ENCODE measurements around the gene COG5.

The COG5 gene

DNA sequence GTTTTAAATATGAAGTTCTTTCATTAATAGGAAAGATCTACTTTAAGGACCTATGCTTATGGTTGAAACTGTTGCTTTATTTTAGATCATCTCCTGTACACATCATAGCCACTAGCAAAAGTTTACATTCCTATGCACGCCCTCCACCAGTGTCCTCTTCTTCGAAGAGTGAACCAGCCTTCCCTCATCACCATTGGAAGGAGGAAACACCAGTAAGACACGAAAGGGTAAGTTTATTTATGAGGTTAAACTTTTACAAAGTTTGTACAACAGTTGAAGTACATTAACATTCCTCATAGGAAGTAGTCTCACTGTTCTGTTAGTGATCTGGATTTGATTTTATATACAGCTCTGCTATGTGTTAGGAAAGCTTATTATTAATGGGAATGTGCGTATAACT lies 378.0 kb downstream of the COG5 start:
- DNase-seq (ENCODE audit: low read depth in 2 of 2): no peak

DNA sequence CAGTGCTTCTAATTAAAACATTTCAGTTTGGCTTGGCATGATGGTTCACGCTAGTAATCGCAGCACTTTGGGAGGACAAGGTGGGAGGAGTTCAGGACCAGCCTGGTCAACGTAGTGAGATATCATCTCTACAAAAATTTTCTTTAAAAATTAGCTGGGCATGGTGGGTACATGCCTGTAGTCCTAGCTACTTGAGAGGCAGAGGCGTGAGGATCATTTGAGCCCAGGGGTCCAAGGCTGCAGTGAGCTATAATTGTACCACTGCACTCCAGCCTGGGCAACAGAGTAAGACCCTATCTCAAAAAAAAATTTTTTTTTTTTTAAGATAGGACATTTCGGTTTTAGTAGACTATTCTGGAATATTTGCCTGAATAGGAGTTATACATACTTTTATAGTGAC lies 382.5 kb downstream of the COG5 start:
- no peak for DNase-seq (ENCODE audit: low read depth in 2 of 2)

DNA sequence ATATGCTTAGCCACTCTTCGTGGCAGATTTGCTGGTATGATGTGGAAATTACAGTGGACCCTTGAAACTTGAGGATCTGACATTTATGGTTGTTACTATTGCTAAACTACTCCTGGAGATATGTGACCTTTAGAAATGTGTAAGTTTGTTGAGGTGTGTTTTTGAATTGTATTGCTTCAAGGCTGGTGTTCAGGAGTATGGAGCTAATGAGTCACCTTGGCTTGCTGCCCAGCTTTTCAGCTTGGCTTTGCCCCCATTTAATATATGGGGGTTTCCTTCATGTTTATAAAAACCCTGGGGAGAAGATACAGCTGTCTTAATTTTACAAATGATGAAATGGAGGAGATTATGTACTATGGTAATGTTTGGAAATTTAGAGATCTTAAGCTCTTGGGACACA lies 383.3 kb downstream of the COG5 start:
- peak; percentile 50 to 52 for DNase-seq (ENCODE audit: low read depth in 2 of 2)

DNA sequence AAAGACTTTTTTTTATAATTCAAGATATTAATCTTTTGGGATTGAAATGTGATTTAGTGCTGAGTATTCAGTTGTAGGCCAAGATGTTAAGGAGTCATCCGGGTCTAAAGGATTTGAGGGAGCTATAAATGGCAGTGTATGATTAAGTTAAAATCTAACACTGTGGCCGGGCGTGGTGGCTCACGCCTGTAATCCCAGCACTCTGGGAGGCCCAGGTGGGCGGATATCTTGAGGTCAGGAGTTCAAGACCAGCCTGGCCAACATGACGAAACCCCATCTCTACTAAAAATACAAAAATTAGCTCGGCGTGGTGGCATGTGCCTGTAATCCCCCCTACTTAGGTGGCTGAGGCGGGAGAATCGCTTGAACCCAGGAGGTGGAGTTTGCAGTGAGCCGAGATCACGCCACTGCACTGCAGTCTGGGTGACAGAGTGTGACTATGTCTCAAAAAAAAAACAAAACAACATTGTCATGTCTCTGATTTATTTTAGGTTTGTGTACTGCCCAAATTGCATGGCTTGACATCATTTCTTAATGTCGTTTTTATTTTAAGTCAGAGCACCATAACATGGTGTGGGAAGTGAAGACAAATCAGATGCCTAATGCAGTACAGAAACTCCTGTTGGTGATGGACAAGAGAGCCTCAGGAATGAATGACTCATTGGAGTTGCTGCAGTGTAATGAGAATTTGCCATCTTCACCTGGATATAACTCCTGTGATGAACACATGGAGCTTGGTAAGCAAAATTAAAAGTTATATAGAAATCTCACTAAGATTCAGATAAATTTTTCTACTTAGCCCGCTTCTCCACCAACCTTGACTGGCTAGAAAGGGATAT lies 384.2 kb downstream of the COG5 start:
- no peak for DNase-seq (ENCODE audit: low read depth in 2 of 2)

DNA sequence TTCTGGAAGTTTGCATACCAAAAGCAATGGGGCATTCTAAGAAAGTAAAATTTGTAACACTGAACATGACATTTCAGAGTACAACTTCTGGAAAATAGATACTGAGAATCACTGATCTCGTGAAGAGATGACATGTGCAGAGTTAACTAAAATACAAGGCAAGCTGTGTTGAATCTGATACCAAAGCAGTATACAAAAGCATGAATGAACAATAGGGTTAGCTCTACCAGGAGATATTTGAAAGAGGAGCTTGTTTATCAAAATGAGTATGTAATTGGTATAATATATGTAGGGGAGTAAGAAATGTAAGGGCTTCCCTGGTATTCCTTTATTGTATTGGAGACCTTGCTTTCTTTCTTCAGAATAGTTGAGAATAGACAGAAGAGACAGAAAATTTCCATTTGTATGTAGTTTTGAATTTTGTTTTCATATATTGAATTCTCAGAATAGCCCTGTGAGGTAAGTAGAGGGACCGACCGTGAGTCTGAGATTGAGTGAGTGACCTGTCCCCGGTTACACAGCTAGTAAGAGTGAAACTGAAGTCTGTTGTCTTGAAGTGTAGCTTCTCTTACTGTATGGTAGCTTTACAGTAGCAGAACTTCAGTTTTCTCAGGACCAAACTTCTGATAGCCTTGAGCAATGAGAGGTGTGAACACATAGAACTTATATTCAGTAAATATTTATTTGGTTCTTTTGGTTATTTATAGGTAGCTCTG lies 389.9 kb downstream of the COG5 start:
- no peak for DNase-seq (ENCODE audit: low read depth in 2 of 2)

DNA sequence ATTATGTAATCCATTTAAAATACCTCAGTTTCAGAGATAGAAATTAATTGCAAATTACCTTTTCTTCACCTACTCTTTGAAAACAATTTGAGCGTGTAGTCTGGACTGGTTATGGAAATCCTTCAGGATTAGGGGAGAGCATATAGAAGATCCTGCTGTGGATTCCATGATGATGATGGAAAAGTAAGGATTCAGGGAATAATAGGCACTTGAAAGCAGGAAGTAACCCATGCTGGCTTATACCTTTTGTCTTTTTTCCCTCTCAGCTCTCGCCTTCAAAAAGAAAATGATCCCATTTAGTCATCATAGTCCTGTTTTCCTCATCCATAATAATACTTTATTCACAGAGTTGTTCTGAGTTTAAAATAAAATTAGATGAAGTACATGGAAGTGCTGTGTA lies 390.5 kb downstream of the COG5 start:
- no peak for DNase-seq (ENCODE audit: low read depth in 2 of 2)

DNA sequence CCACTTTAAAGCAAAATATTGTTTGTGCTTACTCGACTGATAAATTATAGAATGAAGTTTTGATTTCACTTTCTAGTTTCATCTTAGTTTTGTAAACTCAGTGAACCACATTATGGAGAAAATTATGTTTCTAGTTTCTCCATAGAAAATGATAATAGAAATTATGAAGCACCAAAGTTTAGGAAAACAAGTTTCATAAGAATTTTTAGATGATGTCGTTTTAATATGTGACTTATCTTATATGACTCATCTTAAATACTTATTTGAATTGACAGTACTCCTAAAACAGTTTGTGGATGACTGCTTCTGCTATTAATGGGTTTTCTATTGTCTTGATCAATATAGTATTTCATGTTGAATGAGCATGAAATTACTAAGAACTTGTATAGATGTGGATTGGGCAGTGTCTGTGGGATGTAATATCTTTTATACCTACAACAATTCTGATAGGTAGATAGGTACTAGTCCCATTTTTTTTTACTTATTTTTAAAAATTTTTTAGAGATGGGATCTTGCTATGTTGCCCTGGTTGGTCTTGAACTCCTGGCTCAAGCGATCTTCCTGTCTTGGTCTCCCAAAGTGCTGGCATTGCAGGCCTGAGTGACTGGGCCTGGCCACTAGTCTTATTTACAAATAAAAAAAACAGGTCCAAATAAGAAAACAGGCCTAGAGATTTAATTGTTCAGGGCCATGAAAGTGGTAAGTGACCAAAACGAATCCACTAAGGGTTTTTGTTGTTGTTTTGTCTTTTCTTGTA lies 391.3 kb downstream of the COG5 start:
- no peak for DNase-seq (ENCODE audit: low read depth in 2 of 2)

DNA sequence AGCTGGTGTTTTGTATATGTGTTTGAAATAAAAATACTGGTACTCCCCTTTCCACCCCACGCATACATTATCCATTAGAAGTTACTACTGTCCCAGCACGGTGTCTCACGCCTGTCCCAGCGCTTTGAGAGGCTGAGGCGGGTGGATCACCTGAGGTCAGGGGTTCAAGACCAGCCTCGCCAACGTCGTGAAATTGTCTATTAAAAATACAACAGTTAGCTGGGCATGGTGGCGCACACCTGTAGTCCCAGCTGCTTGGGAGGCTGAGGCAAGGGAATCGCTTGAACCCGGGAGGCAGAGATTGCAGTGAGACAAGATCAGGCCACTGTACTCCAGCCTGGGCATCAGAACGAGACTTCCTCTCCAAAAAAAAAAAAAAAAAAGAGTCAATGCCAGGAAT lies 392.2 kb downstream of the COG5 start:
- no peak for DNase-seq (ENCODE audit: low read depth in 2 of 2)

DNA sequence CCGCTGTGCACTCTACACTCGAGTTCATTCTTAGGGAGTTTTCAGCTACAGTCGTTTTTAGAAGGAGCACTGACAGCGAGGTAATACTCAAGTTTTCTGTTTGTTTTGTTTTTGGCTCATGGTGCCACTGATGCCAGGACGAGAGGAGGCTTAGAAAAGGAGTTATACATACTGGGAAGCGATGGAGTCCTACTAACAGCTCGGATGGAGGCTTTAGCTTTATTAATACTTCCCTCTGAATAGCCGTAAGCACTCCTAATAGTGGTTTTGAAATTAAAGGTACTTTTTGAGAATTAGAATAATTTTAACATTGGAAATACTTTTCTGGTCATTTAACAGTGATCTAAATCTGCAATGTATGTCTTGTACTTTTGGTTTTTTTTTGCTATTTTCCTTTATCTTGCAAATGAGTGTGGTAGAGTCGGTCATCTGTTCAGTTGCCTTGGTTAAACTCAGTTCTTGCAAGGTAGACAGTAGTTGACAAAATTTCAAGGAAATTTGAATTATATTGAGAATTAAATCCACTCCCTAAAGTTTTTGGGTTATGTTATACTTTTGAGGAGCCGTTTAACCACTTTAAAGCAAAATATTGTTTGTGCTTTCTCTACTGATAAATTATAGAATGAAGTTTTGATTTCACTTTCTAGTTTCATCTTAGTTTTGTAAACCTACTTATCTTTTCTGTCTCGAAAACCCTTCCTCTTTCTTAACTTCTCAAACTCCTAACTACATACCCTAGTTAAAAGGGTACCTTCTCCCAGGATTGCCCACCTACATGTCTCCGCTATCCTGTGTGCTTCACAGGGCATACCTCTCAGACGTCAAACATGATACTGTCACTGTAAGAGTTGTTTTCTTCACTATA lies 393.4 kb downstream of the COG5 start:
- DNase-seq (ENCODE audit: low read depth in 2 of 2): no peak

DNA sequence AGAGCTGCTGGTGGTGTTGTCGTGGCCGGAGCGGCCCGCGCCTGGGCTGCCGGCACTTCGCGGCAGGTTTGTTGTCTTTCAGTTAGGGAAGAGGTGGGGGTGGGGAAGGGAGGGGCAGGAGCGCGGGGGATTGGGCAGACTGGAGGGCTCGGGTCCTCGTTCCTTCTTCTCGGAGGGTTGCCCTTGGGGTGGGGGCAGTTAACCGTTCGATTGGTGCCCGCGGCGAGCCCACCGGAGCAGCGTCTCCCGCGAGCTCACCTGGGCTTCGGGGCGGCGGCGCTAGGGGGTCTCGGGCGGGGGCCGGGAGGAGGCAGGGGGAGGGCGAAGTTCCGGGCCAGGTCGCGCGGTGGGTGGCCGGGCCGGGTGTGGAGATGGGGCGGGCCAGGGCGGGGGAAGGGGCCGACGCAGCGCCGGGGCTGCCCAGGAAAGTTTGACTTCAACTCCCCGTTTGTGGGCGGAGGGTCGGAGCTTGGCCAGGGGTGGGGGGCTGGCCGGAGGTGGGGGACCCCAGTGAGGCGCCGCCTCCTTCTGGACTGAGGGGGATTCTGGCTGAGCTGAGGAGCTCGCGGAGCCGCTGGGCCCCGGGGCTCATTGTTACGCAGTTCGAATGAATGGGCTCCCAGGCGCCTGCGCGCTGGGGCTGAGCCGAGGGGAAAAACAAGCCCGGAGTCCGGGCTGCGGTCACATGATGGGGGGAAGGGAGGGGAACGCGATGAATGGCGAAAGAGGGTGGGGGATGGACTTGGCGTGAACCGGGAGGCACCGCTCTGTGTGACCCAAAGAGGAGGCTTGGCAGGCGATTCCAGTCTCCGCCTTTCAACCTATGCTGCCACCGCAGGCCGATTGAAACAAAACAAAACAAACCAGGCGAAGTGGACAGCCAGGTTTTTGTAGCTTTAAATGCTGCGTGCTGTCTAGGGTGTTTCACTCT lies 394.3 kb downstream of the COG5 start:
- peak; percentile 85 to 88 for DNase-seq (ENCODE audit: low read depth in 2 of 2)

DNA sequence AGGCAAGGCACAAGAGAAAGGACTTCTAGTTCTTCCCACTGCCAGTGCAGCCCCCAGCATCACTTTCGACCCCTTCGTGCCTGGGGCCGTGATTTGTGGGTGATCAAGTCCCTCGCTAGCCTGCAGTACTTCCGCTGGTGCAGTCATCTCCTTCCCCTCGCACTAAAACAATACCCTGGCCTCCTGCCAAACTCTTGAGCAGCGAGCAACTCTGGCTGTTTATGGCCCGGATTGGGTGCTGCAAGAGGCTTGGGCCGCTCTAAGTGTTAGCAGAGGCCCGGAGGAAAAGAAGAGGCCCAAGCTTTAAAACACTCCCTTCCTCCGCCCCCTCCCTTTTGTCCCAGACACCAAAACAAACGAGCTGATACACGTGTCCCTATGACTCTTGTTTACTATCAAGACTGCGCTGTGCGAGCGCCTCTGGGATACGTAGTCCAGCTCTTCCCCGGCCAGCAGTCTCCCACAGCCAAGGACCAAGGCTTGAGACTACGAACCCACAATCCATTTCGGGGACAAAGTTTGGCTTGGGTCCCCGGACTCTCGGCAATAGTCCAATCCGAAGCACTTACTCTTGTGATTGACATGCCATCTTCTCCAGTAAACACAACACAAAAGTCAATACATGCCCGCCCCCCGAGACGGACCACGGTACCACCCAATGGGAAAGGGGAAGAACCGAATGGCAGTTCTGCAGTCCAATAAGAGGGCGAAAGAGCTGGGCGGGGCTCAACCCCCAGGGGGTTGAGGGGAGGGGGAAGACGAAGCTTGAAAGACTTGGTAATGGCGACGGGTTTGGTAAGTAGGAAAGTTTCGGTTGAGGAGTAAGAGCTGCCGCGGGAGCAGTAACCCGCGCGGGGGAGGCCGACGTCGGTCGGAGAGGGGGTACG lies 395.2 kb downstream of the COG5 start, which contains the start of gene HBP1:
Gene HBP1, plus strand, starts transcription at position 771 of the 887 bp plus-strand sequence. CDS start 10,891 bp downstream, outside the sequence.
- peak; percentile 86 to 96 for DNase-seq (ENCODE audit: low read depth in 2 of 2)

DNA sequence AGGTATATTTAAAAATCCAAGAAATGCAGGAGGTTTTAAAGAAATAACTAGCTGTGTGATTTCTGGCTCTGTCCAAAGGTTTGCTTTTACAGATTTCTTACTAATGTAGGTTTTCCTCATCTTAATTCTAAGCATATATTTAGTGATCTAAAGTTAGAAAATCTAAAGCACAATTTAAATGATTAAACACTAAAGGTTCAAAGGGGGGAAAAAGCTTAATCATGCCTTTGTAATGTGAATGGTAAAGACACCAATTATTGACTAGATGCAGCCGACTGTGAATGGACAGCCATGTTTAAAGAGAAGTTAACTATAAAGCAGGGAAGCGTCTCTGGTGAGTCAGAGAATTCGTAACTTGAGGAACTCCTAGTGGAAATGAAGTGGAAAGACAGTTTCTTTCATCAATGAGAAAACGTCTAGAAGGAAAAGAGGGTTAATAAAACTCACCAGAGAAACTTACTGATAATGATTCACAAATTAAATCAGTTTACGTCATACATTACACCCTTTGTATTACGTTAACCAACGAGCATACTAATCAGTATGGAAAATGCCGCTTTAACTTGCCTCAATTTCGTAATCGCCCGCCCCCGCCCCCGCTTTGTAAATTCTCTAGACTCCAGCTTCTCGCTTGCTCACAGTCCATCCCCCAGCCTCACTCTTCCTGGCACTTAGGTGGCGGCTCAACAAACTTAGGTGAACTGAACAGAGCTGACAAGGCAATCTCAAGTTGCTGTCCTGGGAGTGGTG lies 396.1 kb downstream of the COG5 start:
- DNase-seq (ENCODE audit: low read depth in 2 of 2): peak in 1 of 2 donors; percentile 46

DNA sequence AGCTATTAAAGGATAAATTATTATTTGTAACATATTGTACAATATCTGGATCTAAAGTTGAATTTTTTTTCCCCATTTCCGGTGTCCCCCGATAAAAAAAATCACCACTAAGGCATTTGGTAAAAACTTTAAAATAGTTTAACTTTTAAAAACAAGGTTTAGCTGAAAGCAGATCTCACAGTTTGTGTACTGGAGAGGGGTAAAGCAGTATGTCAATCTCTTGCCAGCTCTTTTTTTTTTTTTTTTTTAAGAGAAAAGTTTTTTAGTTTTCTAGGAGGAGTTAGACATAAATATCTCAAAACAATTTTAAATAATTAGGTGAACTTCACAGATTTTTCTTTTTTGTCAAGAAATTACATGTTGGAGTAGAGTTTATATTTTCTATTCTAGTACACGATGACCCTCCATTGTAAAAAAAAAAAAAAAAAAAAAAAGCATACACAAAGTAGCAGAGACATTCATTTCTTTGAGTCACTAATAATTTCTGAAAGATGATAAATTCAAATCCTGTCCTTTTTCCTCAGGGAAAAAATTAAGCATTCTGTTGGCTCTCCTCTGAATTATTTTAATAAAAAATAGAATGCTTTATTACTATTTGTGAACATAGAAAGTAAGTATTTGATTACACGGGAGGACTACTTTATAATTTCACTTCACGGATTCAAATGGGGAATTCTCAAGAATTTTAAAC lies 396.8 kb downstream of the COG5 start:
- DNase-seq (ENCODE audit: low read depth in 2 of 2): no peak

DNA sequence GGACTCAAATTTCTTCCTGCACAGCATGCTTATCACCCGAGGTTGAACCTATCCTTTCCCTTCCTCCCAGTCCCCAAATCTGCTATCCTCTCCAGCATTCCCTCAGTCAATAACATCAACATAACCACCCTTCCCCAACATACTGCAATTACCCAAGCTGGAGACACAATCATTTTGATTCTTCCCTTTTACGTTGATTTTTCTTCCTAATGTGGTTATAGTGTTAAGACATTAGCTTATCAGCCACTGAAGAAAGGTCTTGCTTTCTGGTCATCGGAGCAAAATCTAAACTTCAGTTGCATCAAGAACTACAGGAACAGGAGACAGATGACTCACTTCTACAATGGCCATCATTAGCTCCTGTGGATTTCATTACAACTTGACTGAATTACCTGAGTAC lies 398.4 kb downstream of the COG5 start:
- no peak for DNase-seq (ENCODE audit: low read depth in 2 of 2)

DNA sequence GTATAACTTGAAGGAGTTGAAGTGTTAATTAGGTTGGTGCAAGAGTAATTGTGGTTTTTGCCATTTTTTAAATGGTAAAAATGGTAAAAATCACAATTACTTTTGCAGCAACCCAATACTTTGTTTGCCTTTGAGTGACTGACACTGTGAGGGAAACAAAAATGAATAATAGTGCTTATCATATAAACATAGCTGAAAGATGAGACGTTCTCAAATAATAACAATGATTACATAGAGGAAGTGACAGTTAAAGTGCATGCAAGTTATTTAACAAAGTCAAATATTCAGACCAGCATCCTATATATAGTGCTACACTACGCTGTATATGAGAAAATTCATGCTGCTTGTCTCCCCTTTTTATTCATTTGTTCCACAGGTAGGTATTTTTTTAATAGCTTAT lies 399.6 kb downstream of the COG5 start:
- DNase-seq (ENCODE audit: low read depth in 2 of 2): no peak

DNA sequence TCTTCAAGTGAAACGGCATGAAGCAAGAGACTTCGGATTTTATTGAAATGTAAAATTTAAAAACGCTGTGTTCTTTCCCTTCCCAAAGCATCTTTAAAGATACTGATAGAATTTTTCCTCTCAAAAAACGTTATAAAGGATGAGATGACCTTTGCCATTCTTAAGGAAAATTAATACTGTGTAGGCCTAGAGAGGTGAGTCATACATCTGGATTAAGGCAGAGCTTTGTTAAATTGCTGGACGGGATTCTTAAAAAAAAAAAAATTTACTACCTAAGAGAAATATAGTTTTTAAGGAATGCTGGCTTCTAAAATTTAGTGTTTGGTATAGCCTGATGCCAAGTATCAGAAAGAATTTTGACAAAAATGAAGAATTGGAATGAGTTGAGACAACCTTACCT lies 401.2 kb downstream of the COG5 start:
- no peak for DNase-seq (ENCODE audit: low read depth in 2 of 2)

DNA sequence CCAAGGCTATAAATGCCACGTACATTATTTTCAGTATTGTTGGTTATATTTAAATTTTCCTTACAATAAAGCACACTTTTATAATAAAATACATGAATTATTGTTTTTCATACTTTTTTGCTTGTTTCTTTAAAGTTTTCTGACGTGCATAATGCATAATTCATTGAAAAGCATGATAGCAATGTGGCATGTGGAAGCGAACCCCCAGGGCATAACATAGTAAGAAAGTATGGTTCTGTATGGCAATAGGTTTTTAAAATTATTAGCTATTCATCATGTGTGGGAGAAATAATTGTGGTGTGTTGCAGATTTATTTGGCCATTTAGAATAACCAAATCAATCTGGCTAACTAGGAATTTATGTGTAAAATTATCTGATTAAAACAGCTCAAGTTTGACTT lies 402.3 kb downstream of the COG5 start:
- no peak for DNase-seq (ENCODE audit: low read depth in 2 of 2)

DNA sequence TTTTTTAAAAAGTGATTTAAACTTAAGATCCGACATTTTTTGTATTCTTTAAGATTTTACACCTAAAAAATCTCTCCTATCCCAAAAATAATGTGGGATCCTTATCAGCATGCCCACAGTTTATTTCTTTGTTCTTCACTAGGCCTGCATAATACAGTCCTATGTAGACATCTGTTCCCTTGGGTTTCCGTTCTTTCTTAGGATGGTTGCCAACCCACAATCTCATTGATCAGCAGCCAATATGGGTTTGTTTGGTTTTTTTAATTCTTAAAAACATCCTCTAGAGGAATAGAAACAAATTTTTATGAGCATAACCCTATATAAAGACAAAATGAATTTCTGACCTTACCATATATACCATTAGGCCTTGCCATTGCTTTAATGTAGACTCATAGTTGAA lies 403.3 kb downstream of the COG5 start:
- DNase-seq (ENCODE audit: low read depth in 2 of 2): no peak
